Measurements from ENCODE around the gene GH1. TPM values are rescaled to one million over a fixed set of nuclear protein-coding genes. Genes with fewer than 3 reads are reported as not detected.

GH1 gene
- total RNA-seq, 1 experiment from 2014 or later, result not detected

GRCh38 chr17:63919311-63919723 lies 678 bp upstream of the GH1 start:
- H3K9me2 ChIP-seq (ENCODE audit: insufficient read depth), result no peaks in the 10 kb centered on the region
- ATAC-seq, result peak; percentile 98
- H3K9me3 ChIP-seq (ENCODE audit: control insufficient read depth in 1 of 2, insufficient read depth in 1 of 2, low read depth in 1 of 2, low read length in 2 of 2), result no peaks in the 10 kb centered on the region
- H3K4me1 ChIP-seq (ENCODE audit: control insufficient read depth in 1 of 2, insufficient read depth in 2 of 2, low read length in 2 of 2), result no peaks in the 10 kb centered on the region
- ChIA-PET POLR2A (interaction anchor here (0.7 to 2.3 kb wide), 5 partner anchors 13 to 226 kb away, joined by 3 to 13 read pairs (median 3); partner anchors contain the start of gene CD79B), CTCF (interaction anchor here (0.8 to 3.9 kb wide), 26 partner anchors 8 to 500 kb away, joined by 3 to 90 read pairs (median 4); partner anchors contain the start of genes CD79B, CSHL1 and ICAM2), RAD21 (ENCODE audit: low non-redundant PET in 1 of 2, low total read pairs in 2 of 2, uncharacterized antibody in 2 of 2, unreplicated experiment in 2 of 2) (interaction anchor here (0.6 to 2.4 kb wide), 14 partner anchors 27 to 1052 kb away, joined by 3 to 20 read pairs (median 6); no protein-coding TSS in a partner anchor)
- no peaks in the 10 kb centered on the region for H3K27me3 ChIP-seq (ENCODE audit: insufficient read depth, low read length)
- no TSS peak for BruUV-seq (replicated peaks)
- no peak overlapping the region for H3K4me3 ChIP-seq (replicated peaks in 1 of 2; ENCODE audit: low read depth in 1 of 2, low read length in 2 of 2)
- intact Hi-C loops (cut with micrococcal nuclease), result loop anchor here (1.0 to 2.0 kb wide), 6 partner anchors 27 to 214 kb away; no protein-coding TSS in a partner anchor
- no peak overlapping the region for H3K4me2 ChIP-seq (ENCODE audit: low read length)
- H3K36me3 ChIP-seq (ENCODE audit: control insufficient read depth in 1 of 2, insufficient read depth in 2 of 2, low read length in 2 of 2), result no peaks in the 10 kb centered on the region
- DNase-seq (ENCODE audit: low read depth, low spot score), result peak; percentile 59
- no peak for TF ChIP-seq ZFX (IDR thresholded peaks at IDR 0.05)
- peak; percentile 96 to 98 (median 98) for TF ChIP-seq CTCF (IDR thresholded peaks at IDR 0.05 in 2 of 3, conservative IDR thresholded peaks at IDR 0.05 in 1 of 3; ENCODE audit: borderline replicate concordance in 1 of 3, insufficient read depth in 1 of 3, low read depth in 2 of 3, low read length in 2 of 3)
- no peak for TF ChIP-seq ATF3 (IDR thresholded peaks at IDR 0.05)
- peak; percentile 26 for TF ChIP-seq YY1 (IDR thresholded peaks at IDR 0.05; ENCODE audit: extremely low read depth, insufficient replicate concordance, low read depth, low read length)
- TF ChIP-seq JUND (IDR thresholded peaks at IDR 0.05), result no peak
- TF ChIP-seq SIN3A (IDR thresholded peaks at IDR 0.05; ENCODE audit: low read depth), result no peak
- no peak for TF ChIP-seq CBX3 (IDR thresholded peaks at IDR 0.05; ENCODE audit: low read depth)
- no peak for TF ChIP-seq ELF1 (IDR thresholded peaks at IDR 0.05; ENCODE audit: borderline replicate concordance, low read depth)
- no peak for TF ChIP-seq CEBPB (IDR thresholded peaks at IDR 0.05; ENCODE audit: low read depth)
- TF ChIP-seq SRF (IDR thresholded peaks at IDR 0.05; ENCODE audit: low read depth), result no peak
- TF ChIP-seq TCF7L2 (IDR thresholded peaks at IDR 0.05; ENCODE audit: borderline replicate concordance, extremely low read depth, insufficient read depth, insufficient read length), result peak; percentile 14
- no peak for TF ChIP-seq EGR1 (IDR thresholded peaks at IDR 0.05; ENCODE audit: low read depth)
- TF ChIP-seq ZNF274 (IDR thresholded peaks at IDR 0.05; ENCODE audit: low read depth, low read length), result no peak
- TF ChIP-seq REST (IDR thresholded peaks at IDR 0.05; ENCODE audit: low read depth), result no peak
- TF ChIP-seq RAD21 (IDR thresholded peaks at IDR 0.05; ENCODE audit: low read depth), result peak; percentile 97
- TF ChIP-seq FOSL1 (IDR thresholded peaks at IDR 0.05; ENCODE audit: low read depth), result no peak
- H4K20me1 ChIP-seq (ENCODE audit: insufficient read depth), result no peaks in the 10 kb centered on the region
- H3K79me2 ChIP-seq (ENCODE audit: insufficient read depth, low read length), result no peaks in the 10 kb centered on the region
- H3K27ac ChIP-seq (ENCODE audit: low read depth, low read length), result no peak overlapping the region
- no peak overlapping the region for H3K9ac ChIP-seq (ENCODE audit: low read length)
- H2AFZ ChIP-seq (ENCODE audit: low read depth, low read length, poor library complexity, severe bottlenecking), result no peak overlapping the region
